LNCaP clone FGC (cell line): Measurements from ENCODE around the gene MAP1LC3B.
"Not testable (repeated sequence)": the region's sequence is repeated elsewhere in the genome, so short reads cannot be mapped to it uniquely, and the experiment has no call there.

Experiments used
- DNase-seq: peaks from one replicate; pipeline ENCODE4 v3.0.0-alpha.2; 2011; ENCODE audit warnings: low read depth
- H3K4me3 ChIP-seq: 2 replicates; pipeline ENCODE4 v1.5.1; 2011; ENCODE audit warnings: mild to moderate bottlenecking, low read depth, low read length, control low read depth
- CTCF ChIP-seq: IDR thresholded peaks from 2 replicates; pipeline ENCODE4 v1.5.1; 2012; ENCODE audit warnings: mild to moderate bottlenecking; ENCODE audit not compliant: control insufficient read depth, insufficient read depth; ENCODE audit errors: extremely low read depth

MAP1LC3B gene

GRCh38 chr16:87372305-87372704, 19.8 kb upstream of the MAP1LC3B start:
- no peak for TF ChIP-seq CTCF
- no peak for DNase-seq

GRCh38 chr16:87374313-87374712, 17.8 kb upstream of the MAP1LC3B start:
- no peak for TF ChIP-seq CTCF
- no peak for DNase-seq
- no peak overlapping the region for H3K4me3 ChIP-seq

More at GRCh38 chr16:87372305-87372704, 19.8 kb upstream of the MAP1LC3B start:
- H3K4me3 ChIP-seq, result no peak overlapping the region

GRCh38 chr16:87375426-87376135, 16.6 kb upstream of the MAP1LC3B start:
- H3K4me3 ChIP-seq, result no peak overlapping the region
- no peak for DNase-seq
- no peak for TF ChIP-seq CTCF

- no peak for DNase-seq
- H3K4me3 ChIP-seq, result no peak overlapping the region
- TF ChIP-seq CTCF, result no peak
Measured at GRCh38 chr16:87376660-87377059, 15.5 kb upstream of the MAP1LC3B start.

- DNase-seq, H3K4me3 ChIP-seq: not testable (repeated sequence)
Measured at GRCh38 chr16:87379312-87379752, 12.8 kb upstream of the MAP1LC3B start.

- no peak overlapping the region for H3K4me3 ChIP-seq
- DNase-seq, result no peak
- no peak for TF ChIP-seq CTCF
Measured at GRCh38 chr16:87380403-87380802, 11.7 kb upstream of the MAP1LC3B start.

GRCh38 chr16:87380881-87381280, 11.3 kb upstream of the MAP1LC3B start:
- H3K4me3 ChIP-seq, result peak overlapping the region; percentile 7; the same call in 1 of the 2 replicates
- DNase-seq, result no peak
- TF ChIP-seq CTCF, result no peak
